K562 (cell line): ENCODE results near the gene SMARCA4. TPM values are rescaled to one million over a fixed set of nuclear protein-coding genes. Genes with fewer than 3 reads are reported as not detected.

Experiments
- DIDO1 ChIP-seq: fragments of 450-650 bp; IDR thresholded peaks from 2 replicates; pipeline ENCODE4 v1.6.1; 2016; ENCODE audit warnings: low read depth, missing biosample characterization, missing genetic modification characterization
- FOXM1 ChIP-seq, 2 experiments: fragments of 450-650 bp in 1 of 2; sonication (generic) in 1 of 2; formaldehyde crosslinking in 1 of 2; IDR thresholded peaks; 2 replicates each; pipeline versions ENCODE4 v1.6.1 to v1.9.0; 2017 to 2022; ENCODE audit warnings: low read depth in 2 of 2, mild to moderate bottlenecking in 2 of 2, missing genetic modification reagents in 1 of 2, moderate library complexity in 1 of 2
- ILF3 ChIP-seq: fragments of 450-650 bp; IDR thresholded peaks from 2 replicates; pipeline ENCODE4 v1.6.1; 2018; ENCODE audit warnings: antibody characterized with exemption, mild to moderate bottlenecking, moderate library complexity, borderline replicate concordance
- KDM5B ChIP-seq: fragments of 200-600 bp; sonication (generic); IDR thresholded peaks from 2 replicates; pipeline ENCODE4 v1.6.1; 2012; ENCODE audit warnings: low read depth, mild to moderate bottlenecking, moderate library complexity, low read length, control low read depth, inconsistent platforms; ENCODE audit not compliant: insufficient replicate concordance
- LEF1 ChIP-seq: fragments of 450-650 bp; IDR thresholded peaks from 2 replicates; pipeline ENCODE4 v1.6.1; 2016; ENCODE audit warnings: mild to moderate bottlenecking
- SOX6 ChIP-seq: fragments of 450-650 bp; IDR thresholded peaks from 2 replicates; pipeline ENCODE4 v1.6.1; 2014; ENCODE audit warnings: mild to moderate bottlenecking
- TGIF2 ChIP-seq: sonication (generic); formaldehyde crosslinking; IDR thresholded peaks from 2 replicates; pipeline ENCODE4 v1.8.1; 2022; ENCODE audit warnings: mild to moderate bottlenecking, missing genetic modification reagents, moderate library complexity
- ZBTB1 ChIP-seq: sonication (generic); formaldehyde crosslinking; IDR thresholded peaks from 2 replicates; pipeline ENCODE4 v1.8.1; 2023; ENCODE audit warnings: missing genetic modification reagents, low read depth, mild to moderate bottlenecking, borderline replicate concordance
- ZFP36 ChIP-seq: fragments of 150-350 bp; IDR thresholded peaks from 2 replicates; pipeline ENCODE4 v1.6.1; 2018; ENCODE audit warnings: low read length, low read depth; ENCODE audit not compliant: partially characterized antibody
- ZNF143 ChIP-seq: sonication (generic); formaldehyde crosslinking; IDR thresholded peaks from 2 replicates; pipeline ENCODE4 v1.9.0; 2022; ENCODE audit warnings: mild to moderate bottlenecking, missing genetic modification reagents
- ZNF239 ChIP-seq: fragments of 250-450 bp; sonication (Bioruptor Pico); IDR thresholded peaks from 2 replicates; pipeline ENCODE4 v1.4.0; 2020; ENCODE audit warnings: mild to moderate bottlenecking
- ZNF3 ChIP-seq: fragments of 250-450 bp; sonication (Bioruptor Pico); IDR thresholded peaks from 2 replicates; pipeline ENCODE4 v1.5.0; 2021; ENCODE audit warnings: mild to moderate bottlenecking, moderate library complexity
- ZNF583 ChIP-seq: fragments of 250-450 bp; sonication (Bioruptor Pico); IDR thresholded peaks from 2 replicates; pipeline ENCODE4 v1.4.0; 2020
- polyA plus RNA-seq, 8 experiments: library from polyadenylated mRNA; depleted of rRNA in 4 of 8; stranded (reverse) in 5 of 8; unstranded in 3 of 8; fragments of >200 nt; fragmentation: Nextera tagmentation in 2 of 8; fragmentation: Illumina TruSeq in 1 of 8; extraction: Ambion mirVana in 2 of 8; extraction: Trizol in 1 of 8; gene quantifications; 2 replicates each; pipeline versions ENCODE4 v1.2.1 to v1.2.3, GENCODE V29; 2011 to 2014; ENCODE audit warnings: inconsistent platforms in 1 of 8, missing spikeins in 1 of 8
- total RNA-seq, 7 experiments: library from RNA; depleted of rRNA in 6 of 7; stranded (reverse); fragments of >200 nt in 6 of 7; fragmentation: Illumina TruSeq in 2 of 7; extraction: Trizol in 2 of 7; gene quantifications; 2 replicates each; pipeline versions ENCODE4 v1.2.1 to v1.2.3, GENCODE V29; 2011 to 2021; ENCODE audit warnings: low replicate concordance in 1 of 7
- TF ChIP-seq, protein P1 (sequence below): fragments of 450-650 bp; IDR thresholded peaks from 2 replicates; pipeline ENCODE4 v1.6.1; 2017; ENCODE audit warnings: mild to moderate bottlenecking, moderate library complexity
- TF ChIP-seq, protein P2 (sequence below): sonication (generic); formaldehyde crosslinking; IDR thresholded peaks from 2 replicates; pipeline ENCODE4 v1.8.1; 2023; ENCODE audit warnings: mild to moderate bottlenecking, missing genetic modification reagents, moderate library complexity
- TF ChIP-seq, protein P3 (sequence below): fragments of 450-650 bp; IDR thresholded peaks from 2 replicates; pipeline ENCODE4 v1.6.1; 2016; ENCODE audit warnings: low read depth, mild to moderate bottlenecking, moderate library complexity
- TF ChIP-seq, protein P4 (sequence below): fragments of 250-450 bp; sonication (Bioruptor Pico); IDR thresholded peaks from 2 replicates; pipeline ENCODE4 v1.8.0; 2021; ENCODE audit warnings: moderate library complexity, mild to moderate bottlenecking, inconsistent platforms
- TF ChIP-seq, protein P5 (sequence below), 2 experiments: fragments of 200-800 bp in 1 of 2; sonication (Bioruptor generic) in 1 of 2; sonication (generic) in 1 of 2; formaldehyde crosslinking in 1 of 2; IDR thresholded peaks in 1 of 2; conservative IDR thresholded peaks in 1 of 2; 2 replicates each; pipeline versions ENCODE4 v1.5.0 to v1.6.1; 2016 to 2020; ENCODE audit warnings: missing compliant biosample characterization in 1 of 2, missing genetic modification characterization in 1 of 2, missing genetic modification reagents in 1 of 2

SMARCA4 gene
- total and polyA plus RNA-seq, 9 of the 15 experiments (the other 6 are each of a cell fraction or from before 2014, with no cell fraction given), result 19.3 to 207 (median 52.1) TPM

DNA sequence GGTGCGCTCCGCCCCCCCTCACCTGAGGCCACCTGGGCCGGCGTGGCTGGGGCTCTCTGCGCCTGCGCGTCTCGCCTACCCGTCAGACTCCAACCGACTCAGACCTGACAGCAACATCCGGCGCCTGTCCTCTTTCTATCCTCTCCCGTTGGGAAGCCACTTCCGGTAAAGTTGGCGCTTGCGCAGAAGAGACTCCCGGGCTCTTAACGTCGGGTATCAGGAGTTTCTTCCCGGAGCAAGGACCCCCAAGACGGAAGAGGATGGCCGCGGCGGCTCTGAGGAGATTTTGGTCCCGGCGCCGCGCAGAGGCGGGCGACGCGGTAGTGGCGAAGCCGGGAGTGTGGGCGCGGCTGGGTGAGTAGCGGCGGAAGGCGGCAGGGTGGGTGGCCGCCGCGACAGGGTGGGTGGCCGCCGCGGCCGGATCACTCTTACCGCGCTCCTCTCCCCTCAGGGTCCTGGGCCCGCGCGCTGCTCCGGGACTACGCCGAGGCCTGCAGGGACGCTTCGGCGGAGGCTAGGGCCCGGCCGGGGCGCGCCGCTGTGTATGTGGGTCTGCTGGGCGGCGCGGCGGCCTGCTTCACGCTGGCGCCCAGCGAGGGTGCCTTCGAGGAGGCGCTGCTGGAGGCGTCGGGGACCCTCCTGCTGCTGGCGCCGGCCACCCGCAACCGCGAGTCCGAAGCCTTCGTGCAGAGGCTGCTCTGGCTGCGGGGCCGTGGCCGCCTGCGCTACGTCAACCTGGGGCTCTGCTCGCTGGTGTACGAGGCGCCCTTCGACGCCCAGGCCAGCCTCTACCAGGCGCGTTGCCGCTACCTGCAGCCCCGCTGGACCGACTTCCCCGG, 32.0 kb upstream of the SMARCA4 start, which contains the start of the genes TIMM29 and YIPF2 (continued):
- TF ChIP-seq, protein P1, sequence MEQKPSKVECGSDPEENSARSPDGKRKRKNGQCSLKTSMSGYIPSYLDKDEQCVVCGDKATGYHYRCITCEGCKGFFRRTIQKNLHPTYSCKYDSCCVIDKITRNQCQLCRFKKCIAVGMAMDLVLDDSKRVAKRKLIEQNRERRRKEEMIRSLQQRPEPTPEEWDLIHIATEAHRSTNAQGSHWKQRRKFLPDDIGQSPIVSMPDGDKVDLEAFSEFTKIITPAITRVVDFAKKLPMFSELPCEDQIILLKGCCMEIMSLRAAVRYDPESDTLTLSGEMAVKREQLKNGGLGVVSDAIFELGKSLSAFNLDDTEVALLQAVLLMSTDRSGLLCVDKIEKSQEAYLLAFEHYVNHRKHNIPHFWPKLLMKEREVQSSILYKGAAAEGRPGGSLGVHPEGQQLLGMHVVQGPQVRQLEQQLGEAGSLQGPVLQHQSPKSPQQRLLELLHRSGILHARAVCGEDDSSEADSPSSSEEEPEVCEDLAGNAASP, result no peak
- TF ChIP-seq KDM5B (peak; percentile 62), DIDO1 (peak; percentile 93), ILF3 (no peak), ZNF3 (CRISPR knock-in tag) (no peak), LEF1 (0 out of 2 replicates have a peak, but pooled peaks have one; percentile 21), ZNF239 (no peak), TGIF2 (CRISPR knock-in tag) (no peak), FOXM1 (IDR thresholded peaks at IDR 0.05; ENCODE audit: low read depth) (no peak), FOXM1 (CRISPR knock-in tag; IDR thresholded peaks at IDR 0.05; ENCODE audit: low read depth) (no peak), ZBTB1 (CRISPR knock-in tag) (no peak), ZFP36 (peak; percentile 18), ZNF143 (CRISPR knock-in tag) (no peak), SOX6 (peak; percentile 21; the same call in 1 of the 2 replicates), ZNF583 (CRISPR knock-in tag) (no peak; the same call in 1 of the 2 replicates)
- TF ChIP-seq, protein P2, sequence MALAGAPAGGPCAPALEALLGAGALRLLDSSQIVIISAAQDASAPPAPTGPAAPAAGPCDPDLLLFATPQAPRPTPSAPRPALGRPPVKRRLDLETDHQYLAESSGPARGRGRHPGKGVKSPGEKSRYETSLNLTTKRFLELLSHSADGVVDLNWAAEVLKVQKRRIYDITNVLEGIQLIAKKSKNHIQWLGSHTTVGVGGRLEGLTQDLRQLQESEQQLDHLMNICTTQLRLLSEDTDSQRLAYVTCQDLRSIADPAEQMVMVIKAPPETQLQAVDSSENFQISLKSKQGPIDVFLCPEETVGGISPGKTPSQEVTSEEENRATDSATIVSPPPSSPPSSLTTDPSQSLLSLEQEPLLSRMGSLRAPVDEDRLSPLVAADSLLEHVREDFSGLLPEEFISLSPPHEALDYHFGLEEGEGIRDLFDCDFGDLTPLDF (CRISPR knock-in tag), result 0 out of 2 replicates have a peak, but pooled peaks have one; percentile 62
- TF ChIP-seq, protein P3, sequence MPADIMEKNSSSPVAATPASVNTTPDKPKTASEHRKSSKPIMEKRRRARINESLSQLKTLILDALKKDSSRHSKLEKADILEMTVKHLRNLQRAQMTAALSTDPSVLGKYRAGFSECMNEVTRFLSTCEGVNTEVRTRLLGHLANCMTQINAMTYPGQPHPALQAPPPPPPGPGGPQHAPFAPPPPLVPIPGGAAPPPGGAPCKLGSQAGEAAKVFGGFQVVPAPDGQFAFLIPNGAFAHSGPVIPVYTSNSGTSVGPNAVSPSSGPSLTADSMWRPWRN, result no peak
- TF ChIP-seq, protein P4, sequence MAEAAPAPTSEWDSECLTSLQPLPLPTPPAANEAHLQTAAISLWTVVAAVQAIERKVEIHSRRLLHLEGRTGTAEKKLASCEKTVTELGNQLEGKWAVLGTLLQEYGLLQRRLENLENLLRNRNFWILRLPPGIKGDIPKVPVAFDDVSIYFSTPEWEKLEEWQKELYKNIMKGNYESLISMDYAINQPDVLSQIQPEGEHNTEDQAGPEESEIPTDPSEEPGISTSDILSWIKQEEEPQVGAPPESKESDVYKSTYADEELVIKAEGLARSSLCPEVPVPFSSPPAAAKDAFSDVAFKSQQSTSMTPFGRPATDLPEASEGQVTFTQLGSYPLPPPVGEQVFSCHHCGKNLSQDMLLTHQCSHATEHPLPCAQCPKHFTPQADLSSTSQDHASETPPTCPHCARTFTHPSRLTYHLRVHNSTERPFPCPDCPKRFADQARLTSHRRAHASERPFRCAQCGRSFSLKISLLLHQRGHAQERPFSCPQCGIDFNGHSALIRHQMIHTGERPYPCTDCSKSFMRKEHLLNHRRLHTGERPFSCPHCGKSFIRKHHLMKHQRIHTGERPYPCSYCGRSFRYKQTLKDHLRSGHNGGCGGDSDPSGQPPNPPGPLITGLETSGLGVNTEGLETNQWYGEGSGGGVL (CRISPR knock-in tag), result no peak
- TF ChIP-seq, protein P5, sequence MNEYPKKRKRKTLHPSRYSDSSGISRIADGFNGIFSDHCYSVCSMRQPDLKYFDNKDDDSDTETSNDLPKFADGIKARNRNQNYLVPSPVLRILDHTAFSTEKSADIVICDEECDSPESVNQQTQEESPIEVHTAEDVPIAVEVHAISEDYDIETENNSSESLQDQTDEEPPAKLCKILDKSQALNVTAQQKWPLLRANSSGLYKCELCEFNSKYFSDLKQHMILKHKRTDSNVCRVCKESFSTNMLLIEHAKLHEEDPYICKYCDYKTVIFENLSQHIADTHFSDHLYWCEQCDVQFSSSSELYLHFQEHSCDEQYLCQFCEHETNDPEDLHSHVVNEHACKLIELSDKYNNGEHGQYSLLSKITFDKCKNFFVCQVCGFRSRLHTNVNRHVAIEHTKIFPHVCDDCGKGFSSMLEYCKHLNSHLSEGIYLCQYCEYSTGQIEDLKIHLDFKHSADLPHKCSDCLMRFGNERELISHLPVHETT (CRISPR knock-in tag; conservative IDR thresholded peaks at IDR 0.05 in 1 of 2, IDR thresholded peaks at IDR 0.05 in 1 of 2), result peak in 1 of 2 experiments; percentile 96; a peak in 2 of 4 replicates
